Measurements from ENCODE around the gene RAB34.

- no peak for TF ChIP-seq CTCF (IDR thresholded peaks at IDR 0.05)
- no peak for TF ChIP-seq EP300 (IDR thresholded peaks at IDR 0.05)
- TF ChIP-seq POLR2A (IDR thresholded peaks at IDR 0.05): no peak
These were observed 32.3 kb downstream of the RAB34 start for GRCh38 chr17:28685366-28685765.

Data from gastroesophageal sphincter (tissue), 3 donors.